Thyroid gland (tissue), 4 donors: Measurements from ENCODE around the gene CDCA5. TPM values are rescaled to one million over a fixed set of nuclear protein-coding genes. Genes with fewer than 3 reads are reported as not detected.

Experiments used
- DNase-seq, 2 donors: peaks; one replicate each; pipeline ENCODE4 v3.0.0-alpha.2; 2019
- H3K27ac ChIP-seq, 3 donors: fragments of 200-600 bp; sonication (generic); 1 replicate in 2 of 3; 2 replicates in 1 of 3; pipeline ENCODE4 v1.5.1; 2016 to 2019; ENCODE audit warnings: mild to moderate bottlenecking in 1 of 3, moderate library complexity in 1 of 3
- H3K27me3 ChIP-seq: fragments of 200-600 bp; sonication (generic); one replicate; pipeline ENCODE4 v1.5.1; 2019
- H3K36me3 ChIP-seq, 2 donors: fragments of 200-600 bp; sonication (generic); one replicate each; pipeline ENCODE4 v1.5.1; 2016 to 2019
- H3K4me1 ChIP-seq, 2 donors: fragments of 200-600 bp; sonication (generic); one replicate each; pipeline ENCODE4 v1.5.1; 2017 to 2019
- H3K4me3 ChIP-seq, 3 donors: fragments of 200-600 bp; sonication (generic); replicated peaks in 1 of 3; 1 replicate in 2 of 3; 2 replicates in 1 of 3; pipeline ENCODE4 v1.5.1; 2016; ENCODE audit warnings: mild to moderate bottlenecking in 1 of 3
- H3K9me3 ChIP-seq: fragments of 200-600 bp; sonication (generic); one replicate; pipeline ENCODE4 v1.5.1; 2017
- CTCF ChIP-seq, 6 experiments: fragments of 200-600 bp in 3 of 6; fragments of 450-650 bp in 3 of 6; sonication (generic) in 3 of 6; IDR thresholded peaks; one replicate each; pipeline ENCODE4 v1.5.1; 2016 to 2019; ENCODE audit warnings: antibody characterized with exemption in 6 of 6, mild to moderate bottlenecking in 2 of 6, inconsistent platforms in 1 of 6, moderate library complexity in 1 of 6
- POLR2A ChIP-seq, 2 donors: fragments of 450-650 bp; IDR thresholded peaks; one replicate each; pipeline ENCODE4 v1.6.1; 2017; ENCODE audit warnings: antibody characterized with exemption in 2 of 2, mild to moderate bottlenecking in 2 of 2, moderate library complexity in 1 of 2
- WGBS, 2 donors: methylation state at CpG; one replicate each; pipeline ENCODE4 v1.1.5; 2017; 5-methylcytosine and 5-hydroxymethylcytosine counted together
- intact Hi-C: fragments of 100-400 bp; cut with DNase I; formaldehyde crosslinking; loops from one replicate; pipeline ENCODE4 v1.15.1; 2023
- total RNA-seq, 4 donors: library from RNA; depleted of rRNA; stranded (reverse); fragments of >200 nt; gene quantifications; one replicate each; pipeline ENCODE4 v1.2.3, GENCODE V29; 2016

CDCA5 gene
- total RNA-seq, 4 donors from 2014 or later: 0.71 to 1.8 (median 0.81) TPM; not detected in 1

GRCh38 chr11:65040847-65041622 lies 42.8 kb downstream of the CDCA5 start, which contains the start of gene SAC3D1:
Gene SAC3D1, plus strand, starts transcription at chr11:65041210. Its CDS starts 83 bp downstream, at chr11:65041293.
- H3K36me3 ChIP-seq: peaks cover 0 to 7% of the 10 kb centered on the region in 2 donors

GRCh38 chr11:65040520-65040846 lies 43.4 kb downstream of the CDCA5 start:
- Histone ChIP-seq H3K4me1 (peaks cover 7 to 13% of the 10 kb centered on the region in 2 donors), H3K36me3 (peaks cover 4 to 13% of the 10 kb centered on the region in 2 donors), H3K27me3 (no peaks in the 10 kb centered on the region), H3K9me3 (no peaks in the 10 kb centered on the region), H3K4me3 (peak overlapping the region in 1 of 3 donors; percentile 64), H3K27ac (peak overlapping the region; percentile 83 to 97 (median 93))
- WGBS, 2 donors: 19 to 30% methylated on average over 7 of the region's 7 CpGs
- DNase-seq: no peak
- intact Hi-C loops: no loop called here
- no peak for TF ChIP-seq POLR2A (IDR thresholded peaks at IDR 0.05)

More at GRCh38 chr11:65040847-65041622, 42.8 kb downstream of the CDCA5 start, which contains the start of gene SAC3D1:
- TF ChIP-seq POLR2A (IDR thresholded peaks at IDR 0.05): peak in 1 of 2 donors; percentile 49
- no peak for TF ChIP-seq CTCF (IDR thresholded peaks at IDR 0.05)
- 0% methylated on average over 10 of the region's 91 CpGs; no CpG with 5 or more reads in 1 of the 2 donors for WGBS, 2 donors
- Histone ChIP-seq H3K27me3 (no peaks in the 10 kb centered on the region), H3K27ac (peak within 1 kb of the TSS; percentile 83 to 97 (median 93)), H3K9me3 (no peaks in the 10 kb centered on the region), H3K4me1 (peaks cover 7 to 13% of the 10 kb centered on the region in 2 donors), H3K4me3 (peak within 1 kb of the TSS; percentile 64 to 79 (median 65))
- intact Hi-C loops: no loop called here
- peak; percentile 90 to 91 for DNase-seq

GRCh38 chr11:65036931-65037330 lies 46.9 kb downstream of the CDCA5 start:
- Histone ChIP-seq H3K4me3 (no peak overlapping the region), H3K9me3 (no peaks in the 10 kb centered on the region), H3K27ac (peak overlapping the region in 1 of 3 donors; percentile 17), H3K27me3 (no peaks in the 10 kb centered on the region), H3K36me3 (peaks cover 17 to 37% of the 10 kb centered on the region in 2 donors), H3K4me1 (peaks cover 7 to 9% of the 10 kb centered on the region in 2 donors)
- TF ChIP-seq POLR2A (IDR thresholded peaks at IDR 0.05) (no peak), CTCF (IDR thresholded peaks at IDR 0.05) (no peak)
- 52 to 53% methylated on average over 6 of the region's 6 CpGs for WGBS, 2 donors
- intact Hi-C loops: no loop called here
- DNase-seq: peak; percentile 91

GRCh38 chr11:65035579-65035978 lies 48.3 kb downstream of the CDCA5 start:
- TF ChIP-seq CTCF (IDR thresholded peaks at IDR 0.05) (no peak), POLR2A (IDR thresholded peaks at IDR 0.05) (no peak)
- WGBS, 2 donors: 85 to 89% methylated on average over 6 to 11 of the region's 11 CpGs
- intact Hi-C loops: no loop called here
- Histone ChIP-seq H3K27me3 (no peaks in the 10 kb centered on the region), H3K36me3 (peaks cover 17 to 37% of the 10 kb centered on the region in 2 donors), H3K27ac (no peak overlapping the region), H3K9me3 (no peaks in the 10 kb centered on the region), H3K4me1 (peaks cover 3 to 6% of the 10 kb centered on the region in 2 donors), H3K4me3 (no peak overlapping the region)
- no peak for DNase-seq

GRCh38 chr11:65034423-65034822 lies 49.4 kb downstream of the CDCA5 start:
- Histone ChIP-seq H3K9me3 (no peaks in the 10 kb centered on the region), H3K36me3 (peaks cover 17 to 37% of the 10 kb centered on the region in 2 donors), H3K4me3 (no peak overlapping the region), H3K27ac (no peak overlapping the region), H3K4me1 (no peaks in the 10 kb centered on the region), H3K27me3 (no peaks in the 10 kb centered on the region)
- intact Hi-C loops: no loop called here
- TF ChIP-seq CTCF (IDR thresholded peaks at IDR 0.05) (no peak), POLR2A (IDR thresholded peaks at IDR 0.05) (no peak)
- no peak for DNase-seq
- WGBS, 2 donors: 100% methylated on average over 2 of the region's 2 CpGs
